RWPE1 (cell line): ENCODE measurements around the gene GTF2I.
A peak's percentile ranks its signal among the peaks of the same experiment; 100 is the strongest.

Experiments used
- CTCF ChIA-PET: fragments of 350-600 bp; sonication (Branson Sonifier 250); formaldehyde crosslinking; extraction: SDS; loops from one replicate; lab custom pipeline; 2021; lab: Yijun Ruan, JAX
- POLR2A ChIA-PET: fragments of 400-600 bp; formaldehyde crosslinking; extraction: SDS; loops from one replicate; lab custom pipeline; 2020; ENCODE audit warnings: antibody characterized with exemption; ENCODE audit not compliant: low non-redundant PET; lab: Yijun Ruan, JAX
- DNase-seq: peaks from one replicate; pipeline ENCODE4 v3.0.0; 2012; ENCODE audit warnings: low spot score
- H3K27ac ChIP-seq: fragments of 450-650 bp; 2 replicates; pipeline ENCODE4 v1.5.1; 2017
- CTCF ChIP-seq: fragments of 450-650 bp; conservative IDR thresholded peaks from 2 replicates; pipeline ENCODE4 v1.5.1; 2017; ENCODE audit warnings: low read depth, mild to moderate bottlenecking

Gene GTF2I

GRCh38 chr7:74622228-74622749 is 35.2 kb upstream of the GTF2I start:
- no peak overlapping the region for H3K27ac ChIP-seq
- TF ChIP-seq CTCF, result no peak
- no peak for DNase-seq
- ChIA-PET POLR2A (no interaction called here), CTCF (no interaction called here)

- CTCF ChIA-PET, result no interaction called here
- TF ChIP-seq CTCF, result no peak
- DNase-seq, result no peak
- POLR2A ChIA-PET, result no interaction called here
- H3K27ac ChIP-seq, result no peak overlapping the region
These were observed 34.4 kb upstream of the GTF2I start for GRCh38 chr7:74623135-74623534.

- no peak overlapping the region for H3K27ac ChIP-seq
- DNase-seq, result no peak
- no peak; the same call in 1 of the 2 replicates for TF ChIP-seq CTCF
- CTCF ChIA-PET, result interaction anchor here (0.6 to 0.9 kb wide), 3 partner anchors 12 to 78 kb away, joined by 3 read pairs; no protein-coding TSS in a partner anchor
- POLR2A ChIA-PET, result no interaction called here
These were observed 32.1 kb upstream of the GTF2I start for GRCh38 chr7:74625446-74625845.

- CTCF ChIA-PET, result interaction anchor here (0.5 kb wide), 1 partner anchor 206 kb away, joined by 5 read pairs; no protein-coding TSS in a partner anchor
- peak overlapping the region; percentile 53 for H3K27ac ChIP-seq
- DNase-seq, result no peak
- no peak for TF ChIP-seq CTCF
- POLR2A ChIA-PET, result no interaction called here
These were observed 29.7 kb upstream of the GTF2I start for GRCh38 chr7:74627661-74628411.

GRCh38 chr7:74632505-74632904 is 25.0 kb upstream of the GTF2I start:
- DNase-seq, result no peak
- ChIA-PET POLR2A (no interaction called here), CTCF (no interaction called here)
- no peak for TF ChIP-seq CTCF
- peak overlapping the region; percentile 39 for H3K27ac ChIP-seq

- peak overlapping the region; percentile 39 for H3K27ac ChIP-seq
- CTCF ChIA-PET, result no interaction called here
- no peak for TF ChIP-seq CTCF
- no peak for DNase-seq
- POLR2A ChIA-PET, result no interaction called here
These were observed 24.0 kb upstream of the GTF2I start for GRCh38 chr7:74633451-74633921.
